Epithelial cell of umbilical artery (primary cell): ENCODE data around the gene TEF. TPM values are rescaled to one million over a fixed set of nuclear protein-coding genes. Genes with fewer than 3 reads are reported as not detected.

Source experiments
- total RNA-seq: library from RNA; depleted of rRNA; stranded (reverse); fragments of >200 nt; gene quantifications from 2 replicates; pipeline ENCODE4 v1.2.3, GENCODE V29; 2014

Gene TEF
- 2.0 and 2.9 TPM in 2 replicates for total RNA-seq

GRCh38 chr22:41381329-41382097 lies at the start of gene TEF:
TSS of gene TEF (plus strand) at chr22:41381942. CDS start at chr22:41382045, 103 bp downstream.

GRCh38 chr22:41446639-41447434 lies 65.1 kb downstream of the TEF start, which contains the start of gene TOB2:
TSS of gene TOB2 (minus strand) at chr22:41446801. CDS start at chr22:41437345, 9,456 bp downstream.

Other genes starting within 250 kb of the TEF start
- gene L3MBTL2, start 176.6 kb upstream of the TEF start, total RNA-seq: 27.6 and 32.5 TPM in 2 replicates
- gene CHADL, start 141.0 kb upstream of the TEF start, total RNA-seq: 0.76 and 0.97 TPM in 2 replicates
- gene RANGAP1, start 95.8 kb upstream of the TEF start, total RNA-seq: 93.2 and 146 TPM in 2 replicates
- gene ZC3H7B, start 80.4 kb upstream of the TEF start, total RNA-seq: 38.3 and 78.6 TPM in 2 replicates
- gene TOB2, start 64.9 kb downstream of the TEF start, total RNA-seq: 8.4 and 15.8 TPM in 2 replicates
- 117 and 128 TPM in 2 replicates for gene PHF5A, start 86.8 kb downstream of the TEF start, total RNA-seq
- gene ACO2, start 87.2 kb downstream of the TEF start, total RNA-seq: 53.8 and 73.7 TPM in 2 replicates
- 14.3 and 25.5 TPM in 2 replicates for gene POLR3H, start 162.5 kb downstream of the TEF start, total RNA-seq
- gene CSDC2, start 179.1 kb downstream of the TEF start, total RNA-seq: 0.15 TPM in 1 of 2 replicates, not detected in the other
- 4.0 and 6.5 TPM in 2 replicates for gene PMM1, start 207.9 kb downstream of the TEF start, total RNA-seq
- gene DESI1, start 239.1 kb downstream of the TEF start, total RNA-seq: 17.6 and 21.4 TPM in 2 replicates
- 416 and 478 TPM in 2 replicates for gene XRCC6, start 239.4 kb downstream of the TEF start, total RNA-seq